Mononuclear cell (primary cell): ENCODE results near the gene SERTAD2. TPM values are rescaled to one million over a fixed set of nuclear protein-coding genes. Genes with fewer than 3 reads are reported as not detected.
A peak's percentile ranks its signal among the peaks of the same experiment; 100 is the strongest.

Experiments
- H3K27me3 ChIP-seq: 2 replicates; pipeline ENCODE4 v1.6.0; 2011; ENCODE audit warnings: low read length, control low read depth; ENCODE audit not compliant: insufficient read depth
- H3K4me1 ChIP-seq: 2 replicates; pipeline ENCODE4 v1.5.1; 2011; ENCODE audit warnings: mild to moderate bottlenecking, low read length, control low read depth; ENCODE audit not compliant: insufficient read depth
- H3K4me3 ChIP-seq: 2 replicates; pipeline ENCODE4 v1.5.1; 2011; ENCODE audit warnings: mild to moderate bottlenecking, low read length, moderate library complexity
- H3K9me3 ChIP-seq: 2 replicates; pipeline ENCODE4 v1.5.1; 2011; ENCODE audit warnings: low read depth, mild to moderate bottlenecking, control low read depth, low read length
- total RNA-seq: library from RNA; depleted of rRNA; stranded (reverse); fragments of >200 nt; gene quantifications from one replicate; pipeline ENCODE4 v1.2.3, GENCODE V29; 2012

SERTAD2 gene
- total RNA-seq, 1 donor: 45.4 TPM

DNA sequence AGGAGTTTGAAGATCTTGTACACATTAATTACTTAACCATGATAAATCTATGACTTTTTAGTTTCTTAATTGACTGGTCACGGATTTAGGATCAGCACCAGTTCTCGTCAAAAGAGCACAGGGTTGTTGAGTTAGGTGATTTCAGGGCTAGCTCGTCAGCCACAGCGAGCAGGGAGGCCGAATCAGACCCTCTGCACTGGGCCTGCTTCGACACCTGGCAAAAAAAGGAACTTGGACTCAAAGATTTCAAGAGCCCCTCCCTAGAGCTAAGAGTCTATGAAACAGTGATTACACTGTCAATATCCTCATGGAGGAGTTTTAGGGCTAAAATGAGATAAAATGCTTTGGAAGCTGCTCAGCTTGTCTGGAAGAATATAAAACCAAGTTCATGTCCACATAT is 4.6 kb upstream of the SERTAD2 start:
- H3K9me3 ChIP-seq: no peaks in the 10 kb centered on the region
- H3K4me3 ChIP-seq: no peak overlapping the region
- peaks cover 70% of the 10 kb centered on the region for H3K4me1 ChIP-seq
- no peaks in the 10 kb centered on the region for H3K27me3 ChIP-seq

DNA sequence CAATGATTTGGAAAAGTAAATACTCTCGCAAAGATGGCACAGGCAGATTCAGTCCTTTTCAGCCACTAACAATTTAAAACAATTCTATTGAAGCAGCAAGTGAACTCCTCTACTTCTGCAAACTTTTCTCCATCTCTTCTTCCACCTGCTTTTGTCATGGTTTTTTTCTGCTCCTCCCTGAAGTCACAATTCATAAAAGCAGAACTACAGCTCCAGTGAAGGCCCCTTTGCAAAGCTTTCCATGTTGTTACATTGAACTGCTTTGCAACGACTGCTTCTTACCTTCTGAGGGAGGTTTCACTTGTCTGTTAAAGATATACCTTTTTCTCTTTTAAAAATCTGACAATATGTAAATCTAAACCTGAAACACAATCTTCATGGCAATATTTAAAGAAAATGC is 3.7 kb upstream of the SERTAD2 start:
- H3K4me1 ChIP-seq: peaks cover 75% of the 10 kb centered on the region
- no peaks in the 10 kb centered on the region for H3K27me3 ChIP-seq
- no peak overlapping the region for H3K4me3 ChIP-seq
- no peaks in the 10 kb centered on the region for H3K9me3 ChIP-seq

DNA sequence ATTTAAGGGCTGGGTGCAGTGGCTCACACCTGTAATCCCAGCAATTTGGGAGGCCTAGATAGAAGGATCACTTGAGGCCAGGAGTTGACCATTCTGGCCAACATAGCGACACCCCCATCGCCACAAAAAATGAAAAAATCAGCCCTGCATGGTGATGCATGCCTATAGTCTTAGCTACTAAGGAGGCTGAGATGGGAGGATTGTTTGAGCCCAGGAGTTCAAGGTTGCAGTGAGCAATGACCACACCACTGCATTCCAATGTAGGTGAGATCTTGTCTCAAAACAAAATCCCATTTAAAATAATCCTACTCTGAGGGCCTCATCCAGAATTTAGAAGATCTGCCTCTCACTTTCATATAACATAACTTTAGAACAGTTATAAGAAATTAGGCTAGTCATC is 2.7 kb upstream of the SERTAD2 start:
- Histone ChIP-seq H3K27me3 (no peaks in the 10 kb centered on the region), H3K4me1 (peaks cover 79% of the 10 kb centered on the region), H3K9me3 (no peaks in the 10 kb centered on the region), H3K4me3 (no peak overlapping the region)

DNA sequence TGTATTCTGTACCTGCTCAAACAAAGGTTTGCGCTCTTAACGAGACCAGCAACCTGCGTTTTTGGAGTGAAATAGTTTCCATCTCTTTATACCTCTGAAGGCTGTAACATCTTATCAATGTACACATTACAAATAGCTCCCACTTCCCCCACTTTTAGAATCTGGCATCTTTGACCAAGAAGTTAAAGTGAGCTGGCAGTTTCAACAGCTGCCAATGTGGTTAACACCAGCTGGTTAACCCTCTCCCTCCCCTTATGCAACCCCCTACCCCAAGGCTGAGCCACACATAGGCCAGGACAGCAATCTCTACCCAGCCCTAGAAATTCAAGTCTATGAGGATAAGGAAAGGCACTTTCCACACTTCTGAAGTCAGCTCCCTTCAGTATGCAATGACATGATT is 2.2 kb upstream of the SERTAD2 start:
- Histone ChIP-seq H3K4me1 (peaks cover 77% of the 10 kb centered on the region), H3K9me3 (no peaks in the 10 kb centered on the region), H3K4me3 (no peak overlapping the region), H3K27me3 (no peaks in the 10 kb centered on the region)

DNA sequence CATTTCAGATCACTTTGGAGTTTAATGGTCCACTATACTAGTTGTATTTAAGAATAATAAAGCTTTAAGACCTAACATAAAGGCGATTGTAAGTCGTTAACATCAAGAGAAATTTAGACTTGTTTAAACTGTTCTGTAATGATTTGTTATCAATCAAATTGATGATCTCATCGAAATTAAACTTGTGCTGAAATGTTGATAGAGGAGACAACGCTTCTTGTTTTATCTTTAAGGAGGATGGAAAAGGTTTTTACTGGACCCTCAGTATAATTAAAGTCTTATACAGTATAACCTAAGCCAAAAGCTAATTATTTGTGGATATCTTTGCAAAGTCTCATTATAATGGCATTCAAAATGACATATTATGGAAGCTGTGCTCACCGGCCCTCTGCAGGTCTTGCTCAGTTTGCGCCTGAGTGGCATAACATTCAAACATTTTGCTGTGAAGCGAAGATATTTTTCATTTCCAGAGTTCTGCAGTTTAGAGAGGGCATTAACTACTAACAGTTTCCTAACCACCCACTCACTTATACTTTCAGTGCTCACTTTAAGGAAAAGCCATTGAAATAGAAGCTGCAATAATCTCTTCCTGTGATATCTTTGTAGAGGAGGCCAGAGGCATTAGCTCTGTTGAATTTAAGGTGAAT is 1.4 kb upstream of the SERTAD2 start:
- H3K9me3 ChIP-seq: no peaks in the 10 kb centered on the region

DNA sequence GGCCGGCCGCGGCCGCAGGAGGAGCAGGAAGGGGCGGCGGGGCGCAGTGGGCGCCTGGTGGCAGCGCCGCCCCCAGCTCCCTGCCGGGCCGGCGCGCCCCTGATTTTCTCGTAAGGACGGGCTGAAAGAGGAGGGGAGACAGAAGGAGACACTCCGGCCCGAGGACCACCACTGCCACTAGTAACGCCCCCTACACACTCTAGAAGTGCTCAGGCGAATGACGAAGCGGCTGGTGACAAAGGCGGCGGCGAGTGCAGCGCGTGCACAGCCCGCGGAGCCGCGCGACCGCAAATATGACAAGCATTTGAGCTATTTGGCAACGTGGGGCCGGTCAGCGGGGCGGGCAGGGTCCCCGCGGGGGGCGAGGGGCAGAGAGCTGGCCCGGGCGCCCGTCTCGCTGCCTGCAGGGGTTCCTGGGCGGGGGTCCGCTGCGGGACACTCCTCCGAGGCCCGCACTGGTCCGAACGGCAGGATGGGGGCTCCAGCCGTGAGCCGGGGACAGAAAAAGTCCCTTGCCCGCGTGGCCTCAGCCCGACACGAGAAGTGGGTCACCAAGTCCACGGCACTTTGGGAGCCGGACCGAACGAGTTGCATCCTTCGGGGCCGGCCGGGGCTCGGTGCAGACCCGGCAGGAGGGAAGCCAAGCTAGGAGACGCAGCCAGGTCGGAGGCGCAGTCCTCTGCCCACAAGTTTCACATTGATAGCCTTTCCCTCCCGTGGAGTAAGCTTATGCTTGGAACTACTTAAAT is 524 bp upstream of the SERTAD2 start:
- no peaks in the 10 kb centered on the region for H3K9me3 ChIP-seq
- peak overlapping the region; percentile 82 for H3K4me3 ChIP-seq
- no peaks in the 10 kb centered on the region for H3K27me3 ChIP-seq
- H3K4me1 ChIP-seq: peaks cover 77% of the 10 kb centered on the region

More for the DNA sequence above, 1.4 kb upstream of the SERTAD2 start:
- no peaks in the 10 kb centered on the region for H3K27me3 ChIP-seq
- H3K4me3 ChIP-seq: no peak overlapping the region
- peaks cover 80% of the 10 kb centered on the region for H3K4me1 ChIP-seq

DNA sequence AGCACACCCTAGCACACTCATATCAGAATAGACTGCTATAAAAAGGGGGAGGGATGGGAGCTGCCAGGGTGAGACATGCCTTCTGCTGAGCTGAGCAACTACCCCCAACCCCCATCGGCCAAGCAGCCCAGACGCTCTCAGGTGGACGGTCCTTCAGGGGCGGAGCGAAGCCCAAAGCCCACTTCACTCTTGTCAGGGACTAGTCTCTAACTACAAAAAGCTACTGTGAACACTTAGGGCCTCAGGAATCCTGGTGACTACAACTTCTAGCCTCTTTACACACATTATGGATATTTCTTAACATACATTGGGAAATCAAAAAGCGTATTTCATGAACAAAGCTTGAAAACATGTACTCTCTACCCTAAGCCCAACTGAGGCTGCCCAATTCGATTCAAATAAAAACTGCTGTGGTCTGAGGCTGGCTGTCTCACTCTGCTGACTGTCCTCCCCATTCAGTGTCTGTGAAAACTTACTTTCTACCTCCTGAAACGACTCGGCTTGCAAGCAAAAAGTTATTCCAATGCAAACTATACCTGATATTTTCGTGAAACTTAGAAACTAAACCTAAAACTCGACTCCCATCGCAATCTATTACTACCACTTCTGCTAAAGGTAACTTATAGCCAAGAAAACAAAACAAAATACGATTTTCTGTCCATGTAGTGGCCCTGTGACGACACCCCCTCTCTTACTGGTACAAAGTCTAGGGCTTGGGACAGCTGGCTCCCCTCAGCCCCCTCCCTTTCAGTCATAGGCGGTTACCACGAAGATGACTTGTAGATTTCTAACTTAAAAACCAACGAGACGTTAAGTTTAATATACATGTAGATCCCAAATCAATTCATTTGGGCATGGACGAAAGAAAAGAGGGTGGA is 1.2 kb downstream of the SERTAD2 start:
- peak overlapping the region; percentile 82 for H3K4me3 ChIP-seq
- H3K4me1 ChIP-seq: peaks cover 63% of the 10 kb centered on the region
- no peaks in the 10 kb centered on the region for H3K27me3 ChIP-seq

DNA sequence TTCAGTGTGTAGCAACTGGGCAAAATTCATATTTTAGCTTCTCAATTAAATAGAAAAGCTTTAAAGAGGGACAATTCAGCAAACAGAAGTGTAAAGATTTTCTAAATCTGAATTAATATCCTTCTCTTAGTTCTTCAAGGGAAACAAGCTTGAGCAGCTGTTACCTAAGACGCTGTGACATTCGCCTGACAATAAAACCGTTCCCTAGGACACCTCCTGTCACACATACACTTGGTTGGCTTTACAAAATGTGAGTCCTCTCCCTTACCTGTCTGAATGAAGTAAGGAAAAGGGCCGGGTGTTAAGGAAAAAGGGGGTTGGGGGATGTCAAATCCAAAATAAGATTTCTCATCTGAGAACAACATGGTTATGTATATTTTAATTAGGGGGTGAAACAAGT is 2.1 kb downstream of the SERTAD2 start:
- Histone ChIP-seq H3K4me1 (peaks cover 57% of the 10 kb centered on the region), H3K4me3 (no peak overlapping the region), H3K9me3 (no peaks in the 10 kb centered on the region)

More for the DNA sequence above, 1.2 kb downstream of the SERTAD2 start:
- H3K9me3 ChIP-seq: no peaks in the 10 kb centered on the region

DNA sequence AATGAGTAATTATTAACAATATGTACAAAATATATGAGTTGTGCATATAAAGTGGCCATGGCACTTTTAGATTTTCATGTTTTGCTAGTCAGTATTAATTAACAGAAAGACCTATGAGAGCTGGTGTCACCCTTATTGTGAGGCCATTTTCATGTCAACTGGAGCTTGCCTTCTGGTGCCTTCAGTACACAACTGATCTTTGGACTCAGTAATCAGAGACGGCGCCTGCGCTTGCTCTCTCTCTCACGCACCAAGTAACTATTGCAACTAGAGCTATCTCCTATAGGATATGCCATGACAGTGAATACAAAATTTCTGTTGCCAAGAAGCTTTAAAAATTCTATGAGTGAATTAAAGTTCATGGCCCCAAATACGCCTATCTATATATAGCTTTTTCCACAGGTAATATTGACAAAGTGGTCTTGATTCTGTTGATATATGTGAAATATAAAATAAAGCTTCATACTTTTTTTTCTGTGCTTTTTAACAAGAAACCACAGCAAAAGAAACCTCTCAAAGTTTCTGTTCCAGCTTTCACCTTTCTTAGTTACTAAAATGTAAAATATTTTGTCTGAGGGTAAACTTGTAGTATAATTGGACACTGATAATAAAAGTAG is 2.9 kb downstream of the SERTAD2 start:
- Histone ChIP-seq H3K9me3 (no peaks in the 10 kb centered on the region), H3K27me3 (no peaks in the 10 kb centered on the region), H3K4me1 (peaks cover 57% of the 10 kb centered on the region), H3K4me3 (no peak overlapping the region)

More for the DNA sequence above, 2.1 kb downstream of the SERTAD2 start:
- H3K27me3 ChIP-seq: no peaks in the 10 kb centered on the region

DNA sequence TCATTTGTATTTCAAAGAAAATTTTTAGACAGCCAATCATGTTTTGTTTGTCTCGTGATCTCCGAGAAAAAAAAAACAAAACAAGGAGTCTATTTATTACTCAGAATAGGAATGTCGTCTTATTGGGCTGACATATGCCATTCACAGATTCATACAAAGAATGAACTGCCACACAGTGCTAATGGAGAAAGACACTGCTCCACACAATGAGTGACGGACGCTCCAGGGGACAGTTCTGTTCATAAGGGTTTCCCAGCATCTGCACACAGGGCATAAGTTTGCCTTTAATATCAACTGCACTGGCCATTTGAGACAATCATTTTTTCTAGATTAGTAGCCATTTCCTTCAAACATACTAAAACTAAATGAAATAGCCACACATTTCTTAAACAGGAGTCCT is 3.4 kb downstream of the SERTAD2 start:
- peaks cover 56% of the 10 kb centered on the region for H3K4me1 ChIP-seq
- H3K9me3 ChIP-seq: no peaks in the 10 kb centered on the region
- H3K27me3 ChIP-seq: no peaks in the 10 kb centered on the region
- H3K4me3 ChIP-seq: no peak overlapping the region

DNA sequence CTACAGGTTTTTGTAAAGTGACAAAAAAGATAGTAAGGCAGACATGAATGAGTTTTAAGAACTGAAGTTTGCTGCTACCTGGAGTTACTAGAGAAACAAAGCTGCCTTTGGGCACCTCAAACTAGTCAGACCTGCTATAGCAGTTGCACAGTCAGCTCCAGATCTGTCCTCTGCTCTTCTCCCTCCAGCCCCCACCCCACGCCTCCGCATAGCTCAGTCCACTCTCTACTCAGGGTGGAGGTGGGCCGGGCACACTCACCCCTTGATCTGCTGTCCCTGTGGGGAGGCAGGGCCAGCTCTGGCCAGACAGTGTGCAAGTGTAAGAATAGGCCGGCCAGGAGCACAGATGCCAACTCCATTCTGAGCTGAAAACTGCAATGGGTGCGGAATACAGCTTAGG is 4.1 kb downstream of the SERTAD2 start:
- Histone ChIP-seq H3K9me3 (no peaks in the 10 kb centered on the region), H3K27me3 (no peaks in the 10 kb centered on the region), H3K4me1 (peaks cover 56% of the 10 kb centered on the region), H3K4me3 (no peak overlapping the region)

DNA sequence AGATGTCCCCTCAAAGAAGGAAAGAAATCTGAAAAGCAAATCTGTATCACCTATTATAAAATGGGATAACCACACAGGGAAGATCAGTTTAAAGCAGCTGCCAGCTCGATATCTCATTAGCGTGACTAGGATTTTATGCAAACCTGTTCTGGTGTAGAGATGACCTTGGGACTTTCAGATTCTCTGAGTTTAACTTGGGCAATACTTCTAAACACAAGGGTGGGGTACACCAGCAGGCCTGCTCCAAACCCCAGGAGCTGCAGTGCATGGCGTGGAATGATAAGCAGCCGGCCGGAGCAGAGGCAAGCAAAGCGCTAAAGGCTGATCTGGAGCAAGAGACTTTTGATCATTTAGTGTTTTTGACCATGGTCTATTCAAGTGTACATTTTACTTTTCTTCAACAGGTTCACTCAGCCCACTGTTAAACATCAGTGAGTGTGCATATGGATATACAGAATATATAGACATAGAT is 4.7 kb downstream of the SERTAD2 start:
- Histone ChIP-seq H3K27me3 (no peaks in the 10 kb centered on the region), H3K9me3 (no peaks in the 10 kb centered on the region), H3K4me1 (peaks cover 58% of the 10 kb centered on the region)

DNA sequence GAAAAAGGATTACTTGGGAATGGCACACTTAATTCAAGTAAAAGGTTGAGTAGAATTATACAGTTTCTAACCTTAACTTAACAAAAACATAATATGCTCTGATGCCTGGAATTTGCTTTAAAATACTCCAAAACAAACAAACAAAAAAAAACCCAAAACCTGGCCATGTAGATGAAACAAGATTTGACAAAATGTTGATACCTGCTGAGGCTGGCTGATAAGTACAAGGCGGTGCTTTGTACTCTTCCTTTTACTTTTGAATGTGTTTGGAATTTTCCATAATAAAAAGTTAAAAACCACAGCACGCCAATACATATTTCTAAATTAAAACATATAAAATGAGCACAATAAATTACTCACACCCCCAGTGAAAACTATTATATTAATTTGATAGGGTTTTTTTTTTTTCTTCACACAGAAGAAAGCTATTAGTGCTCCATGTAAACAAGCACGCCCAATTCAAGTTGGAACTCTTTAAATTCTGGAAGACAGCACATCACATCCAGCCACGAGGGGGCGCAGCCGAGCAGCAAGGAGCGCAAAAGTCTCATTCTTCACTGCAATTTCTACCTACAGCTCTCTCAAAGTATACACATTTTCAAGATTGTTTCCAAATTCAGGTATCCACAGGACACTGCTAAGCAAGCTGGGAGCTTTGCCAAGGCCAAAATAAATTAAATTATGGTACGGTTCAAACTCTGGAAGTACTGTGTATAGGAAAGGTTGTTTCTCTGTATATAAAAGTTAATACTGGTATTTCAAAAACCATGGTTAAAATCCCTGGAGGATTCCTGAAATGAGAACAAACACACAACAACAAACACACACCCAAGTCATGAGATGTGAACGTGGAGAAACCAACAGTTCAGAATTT is 7.5 kb downstream of the SERTAD2 start:
- H3K4me1 ChIP-seq: peaks cover 68% of the 10 kb centered on the region
- H3K27me3 ChIP-seq: no peaks in the 10 kb centered on the region
- no peaks in the 10 kb centered on the region for H3K9me3 ChIP-seq
- no peak overlapping the region for H3K4me3 ChIP-seq

More for the DNA sequence above, 4.7 kb downstream of the SERTAD2 start:
- H3K4me3 ChIP-seq: no peak overlapping the region
